Smooth muscle cell (in vitro differentiated cells): ENCODE measurements around the gene TIMM10. TPM values are rescaled to one million over a fixed set of nuclear protein-coding genes. Genes with fewer than 3 reads are reported as not detected.
A peak's percentile ranks its signal among the peaks of the same experiment; 100 is the strongest.

ENCODE experiments used
- DNase-seq: peaks from one replicate; lab custom pipeline; 2025; ENCODE audit not compliant: unreplicated experiment; lab: John Stamatoyannopoulos, UW
- H2AFZ ChIP-seq: fragments of 200-600 bp; sonication (generic); 2 replicates; pipeline ENCODE4 v1.6.0; 2016; ENCODE audit warnings: antibody characterized with exemption, low read depth, mild to moderate bottlenecking
- H3F3A ChIP-seq: fragments of 200-600 bp; sonication (generic); 2 replicates; pipeline ENCODE4 v1.6.0; 2017; ENCODE audit warnings: antibody characterized with exemption, low read depth
- H3K27ac ChIP-seq: fragments of 200-600 bp; sonication (generic); 2 replicates; pipeline ENCODE4 v1.5.1; 2016; ENCODE audit warnings: low read depth, mild to moderate bottlenecking
- H3K27me3 ChIP-seq: fragments of 200-600 bp; sonication (generic); 2 replicates; pipeline ENCODE4 v1.6.1; 2016; ENCODE audit warnings: low read depth, mild to moderate bottlenecking
- H3K36me3 ChIP-seq: fragments of 200-600 bp; sonication (generic); 2 replicates; pipeline ENCODE4 v1.5.1; 2016; ENCODE audit warnings: low read depth
- H3K4me1 ChIP-seq: fragments of 200-600 bp; sonication (generic); 2 replicates; pipeline ENCODE4 v1.5.1; 2016; ENCODE audit warnings: low read depth
- H3K4me2 ChIP-seq: fragments of 200-600 bp; sonication (generic); 2 replicates; pipeline ENCODE4 v1.6.0; 2016; ENCODE audit warnings: mild to moderate bottlenecking
- H3K4me3 ChIP-seq: fragments of 200-600 bp; sonication (generic); 2 replicates; pipeline ENCODE4 v1.5.1; 2016; ENCODE audit warnings: mild to moderate bottlenecking
- H3K79me2 ChIP-seq: fragments of 200-600 bp; sonication (generic); 2 replicates; pipeline ENCODE4 v1.6.0; 2016; ENCODE audit warnings: low read depth, mild to moderate bottlenecking
- H3K9ac ChIP-seq: fragments of 200-600 bp; sonication (generic); 2 replicates; pipeline ENCODE4 v1.6.0; 2016; ENCODE audit warnings: low read depth
- H3K9me3 ChIP-seq: fragments of 200-600 bp; sonication (generic); replicated peaks from 2 replicates; pipeline ENCODE4 v1.5.1; 2016; ENCODE audit warnings: low read depth
- H4K20me1 ChIP-seq: fragments of 200-600 bp; sonication (generic); 2 replicates; pipeline ENCODE4 v1.6.0; 2016; ENCODE audit warnings: low read depth
- CTCF ChIP-seq: fragments of 200-600 bp; sonication (generic); IDR thresholded peaks from 2 replicates; pipeline ENCODE4 v1.5.1; 2017; ENCODE audit warnings: borderline replicate concordance, mild to moderate bottlenecking, antibody characterized with exemption; ENCODE audit not compliant: insufficient read depth, poor library complexity, severe bottlenecking
- WGBS: methylation state at CpG from one replicate; pipeline ENCODE4 v1.1.7; 2016; ENCODE audit warnings: low lambda C conversion rate; 5-methylcytosine and 5-hydroxymethylcytosine counted together
- polyA plus RNA-seq: library from polyadenylated mRNA; unstranded; fragments of >200 nt; fragmentation: Nextera tagmentation; extraction: Ambion mirVana; gene quantifications from 2 replicates; pipeline ENCODE4 v1.2.1, GENCODE V29; 2016
- total RNA-seq: library from RNA; depleted of rRNA; stranded (reverse); fragments of >200 nt; gene quantifications from 2 replicates; pipeline ENCODE4 v1.2.3, GENCODE V29; 2014

TIMM10 gene
- total and polyA plus RNA-seq, 2 experiments from 2014 or later = 34.2 to 110 TPM

GRCh38 chr11:57483562-57483918 lies 47.0 kb downstream of the TIMM10 start:
- peaks cover 6% of the 10 kb centered on the region for H3K4me1 ChIP-seq
- H3K4me3 ChIP-seq = no peak overlapping the region
- TF ChIP-seq CTCF = no peak
- no peak overlapping the region for H3K9ac ChIP-seq
- peak overlapping the region; percentile 98 for H3K4me2 ChIP-seq
- H3K79me2 ChIP-seq = no peaks in the 10 kb centered on the region
- DNase-seq = no peak
- no peak overlapping the region for H3K27ac ChIP-seq
- 79% methylated on average over 3 of the region's 3 CpGs for whole genome bisulfite sequencing
- no peak overlapping the region for H2AFZ ChIP-seq
- peaks cover 55% of the 10 kb centered on the region for H3K27me3 ChIP-seq
- H3K9me3 ChIP-seq = no peaks in the 10 kb centered on the region
- H3F3A ChIP-seq = no peaks in the 10 kb centered on the region
- no peaks in the 10 kb centered on the region for H4K20me1 ChIP-seq
- H3K36me3 ChIP-seq = no peaks in the 10 kb centered on the region

- 4% methylated on average over 43 of the region's 52 CpGs for WGBS
- H3K4me1 ChIP-seq = peaks cover 6% of the 10 kb centered on the region
- DNase-seq = peak; percentile 26
- H3F3A ChIP-seq = no peaks in the 10 kb centered on the region
- H2AFZ ChIP-seq = peak overlapping the region; percentile 47
- peak; percentile 70 for TF ChIP-seq CTCF
- no peaks in the 10 kb centered on the region for H3K9me3 ChIP-seq
- H3K27ac ChIP-seq = no peak overlapping the region
- peaks cover 60% of the 10 kb centered on the region for H3K27me3 ChIP-seq
- no peaks in the 10 kb centered on the region for H4K20me1 ChIP-seq
- no peaks in the 10 kb centered on the region for H3K36me3 ChIP-seq
- no peaks in the 10 kb centered on the region for H3K79me2 ChIP-seq
- H3K4me2 ChIP-seq = peak overlapping the region; percentile 98
- peak overlapping the region; percentile 61 for H3K4me3 ChIP-seq
- no peak overlapping the region for H3K9ac ChIP-seq
Measured at GRCh38 chr11:57482782-57483561, 47.6 kb downstream of the TIMM10 start.

- peak overlapping the region; percentile 61 for H3K4me3 ChIP-seq
Measured at GRCh38 chr11:57481915-57482781, 48.4 kb downstream of the TIMM10 start.

More at GRCh38 chr11:57481915-57482781, 48.4 kb downstream of the TIMM10 start:
- Histone ChIP-seq H3K27me3 (peaks cover 69% of the 10 kb centered on the region), H3K27ac (no peak overlapping the region), H3K36me3 (no peaks in the 10 kb centered on the region), H3F3A (no peaks in the 10 kb centered on the region), H3K4me1 (peaks cover 6% of the 10 kb centered on the region), H2AFZ (no peak overlapping the region), H4K20me1 (no peaks in the 10 kb centered on the region), H3K9me3 (no peaks in the 10 kb centered on the region), H3K79me2 (no peaks in the 10 kb centered on the region), H3K9ac (no peak overlapping the region), H3K4me2 (peak overlapping the region; percentile 98)
- TF ChIP-seq CTCF = no peak
- no peak for DNase-seq
- WGBS = 14% methylated on average over 23 of the region's 44 CpGs
